Stimulated activated CD8-positive, alpha-beta memory T cell treated with anti-CD3 and anti-CD28 coated beads, Interleukin-7, amount 100 ng/mL, for 1 hour (primary cell): ENCODE data around the gene KHDRBS2.

Experiments
- DNase-seq, 2 donors: peaks; one replicate each; pipeline ENCODE4 v3.0.0-alpha.2; 2020; ENCODE audit warnings: low read depth in 2 of 2

KHDRBS2 gene

GRCh38 chr6:62285612-62286469 is at the start of gene KHDRBS2:
KHDRBS2 (minus strand) TSS chr6:62286225.
- DNase-seq: no peak

GRCh38 chr6:62328607-62329006 is 42.6 kb upstream of the KHDRBS2 start:
- no peak for DNase-seq

DNA sequence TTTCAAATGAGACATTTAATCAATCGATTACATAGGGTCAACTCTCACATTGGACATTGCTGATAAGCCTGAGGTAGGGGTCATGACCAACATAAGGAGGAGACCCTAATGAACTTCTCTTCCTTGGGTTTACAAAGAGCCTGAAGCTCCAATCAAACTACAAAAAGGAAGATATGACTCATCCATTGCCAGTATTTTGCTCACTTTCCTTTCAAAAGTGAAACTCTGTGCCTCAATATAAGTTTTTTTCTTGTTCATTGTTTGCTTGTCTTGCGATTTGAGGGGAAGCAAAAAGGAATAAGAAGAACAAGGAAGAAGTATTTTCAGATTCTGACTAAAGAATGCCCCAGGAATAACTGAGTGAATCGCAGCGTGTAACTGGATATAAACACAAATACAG is 38.8 kb upstream of the KHDRBS2 start:
- no peak for DNase-seq

- DNase-seq: no peak
Observed at GRCh38 chr6:62323818-62324431, 37.9 kb upstream of the KHDRBS2 start.

DNA sequence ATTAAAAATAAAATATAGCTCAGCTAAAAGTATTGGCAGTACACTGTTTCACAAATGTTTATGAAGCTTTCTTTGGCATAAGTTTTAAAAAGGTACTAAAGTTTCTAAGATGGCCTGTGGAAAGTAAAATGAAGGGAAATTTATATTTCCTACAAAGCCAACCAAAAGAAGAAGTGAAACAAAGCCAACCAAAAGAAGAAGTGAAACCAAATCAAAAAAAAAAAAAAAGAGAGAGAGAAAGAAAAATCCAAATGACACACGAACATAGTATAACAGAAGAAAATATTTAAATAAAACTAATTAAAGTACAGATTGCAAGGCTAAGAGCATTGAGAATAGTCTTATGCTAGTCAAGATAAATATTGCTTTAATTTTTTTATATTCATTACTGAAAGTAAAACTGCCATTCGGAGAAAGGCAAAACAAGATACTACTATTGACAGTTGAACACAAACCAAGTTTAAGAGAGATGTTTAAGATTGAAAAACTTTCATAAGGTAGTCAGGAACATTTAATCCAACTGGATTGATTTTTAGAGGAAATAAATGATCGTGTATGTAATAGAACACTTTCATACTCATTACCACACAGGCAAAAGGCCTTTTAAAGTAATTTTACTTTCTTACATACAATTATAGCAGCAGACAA is 12.8 kb upstream of the KHDRBS2 start:
- no peak for DNase-seq

DNA sequence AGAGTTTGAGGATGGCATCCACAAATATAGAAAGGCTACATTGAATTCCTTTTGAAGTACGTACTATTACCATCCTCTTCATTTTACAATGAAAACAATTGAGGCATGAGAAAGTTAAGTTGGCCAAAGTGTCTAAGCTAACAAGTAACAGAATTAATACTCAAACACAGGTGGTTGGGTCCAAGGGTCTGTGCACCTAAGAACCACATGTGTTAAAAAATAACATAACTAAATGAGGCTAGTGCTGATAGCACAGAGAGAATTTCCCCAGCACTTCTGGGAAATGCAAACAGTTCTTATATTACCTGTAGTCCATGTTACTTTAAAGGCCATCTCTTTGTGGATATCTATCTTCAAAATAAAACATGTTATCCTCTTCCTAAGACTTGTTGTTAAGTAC is 10.5 kb upstream of the KHDRBS2 start:
- DNase-seq: no peak

- DNase-seq: no peak
Observed at GRCh38 chr6:62288974-62289373, 2.9 kb upstream of the KHDRBS2 start.

GRCh38 chr6:62288562-62288961 is 2.5 kb upstream of the KHDRBS2 start:
- no peak for DNase-seq

- no peak for DNase-seq
Observed at GRCh38 chr6:62286470-62286843, 432 bp upstream of the KHDRBS2 start.

DNA sequence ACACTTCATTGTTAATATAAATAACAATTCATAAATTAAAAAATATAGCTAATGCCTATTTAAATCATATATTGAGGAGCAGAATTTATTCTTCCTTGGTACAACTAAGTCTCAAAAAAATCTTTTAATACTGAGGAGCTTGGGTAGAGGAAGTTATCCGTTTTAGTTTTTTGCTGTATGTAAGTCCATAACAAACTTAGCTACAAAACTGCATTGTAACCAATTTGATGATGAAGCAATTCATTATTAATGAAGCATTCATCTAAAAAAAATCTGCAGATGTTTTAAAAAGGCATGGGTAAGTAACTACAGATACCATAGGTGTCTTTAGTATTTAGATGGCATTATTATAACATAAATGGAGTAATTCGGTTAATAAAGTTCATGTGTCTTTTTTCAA is 1.3 kb downstream of the KHDRBS2 start:
- no peak for DNase-seq

- DNase-seq: no peak
Observed at GRCh38 chr6:62283796-62284411, 2.1 kb downstream of the KHDRBS2 start.

GRCh38 chr6:62283365-62283764 is 2.7 kb downstream of the KHDRBS2 start:
- no peak for DNase-seq

DNA sequence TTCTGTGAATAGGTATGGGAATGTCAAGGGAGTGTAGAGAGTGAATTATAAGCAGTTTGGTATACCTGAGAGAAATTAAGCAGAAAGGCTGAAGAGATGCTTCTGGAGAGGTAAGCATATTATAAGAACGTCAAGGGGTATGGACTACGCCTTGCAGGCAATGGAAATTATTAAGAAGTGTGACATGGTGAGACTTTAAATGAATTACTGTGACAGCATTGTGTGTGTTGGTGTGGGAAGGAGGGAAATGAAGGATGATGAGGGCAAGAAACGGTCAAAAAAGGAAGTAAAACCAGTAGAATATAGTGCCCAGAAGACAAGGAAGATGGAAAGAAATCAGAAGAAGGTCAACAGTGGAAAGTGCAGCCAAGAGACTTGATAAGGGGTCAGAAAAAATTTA is 5.9 kb downstream of the KHDRBS2 start:
- no peak for DNase-seq

DNA sequence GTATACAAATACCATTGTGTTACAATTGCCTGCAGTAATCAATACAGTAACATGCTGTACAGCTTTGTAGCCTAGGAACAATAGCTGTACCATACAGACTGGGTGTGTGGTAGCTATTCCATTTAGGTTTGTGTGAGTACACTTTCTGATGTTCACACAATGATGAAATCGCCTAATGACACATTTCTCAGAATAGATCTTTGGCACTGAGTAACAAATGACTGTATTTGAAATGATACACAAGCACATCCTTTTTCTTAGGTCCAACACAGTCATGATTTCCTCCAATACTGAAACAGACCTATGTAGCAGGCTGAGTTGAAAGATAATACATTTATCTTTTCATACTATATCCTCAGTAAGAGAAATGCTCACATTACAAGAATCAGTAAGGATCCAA is 13.9 kb downstream of the KHDRBS2 start:
- no peak for DNase-seq

- DNase-seq: no peak
Observed at GRCh38 chr6:62265906-62266525, 20.0 kb downstream of the KHDRBS2 start.

GRCh38 chr6:62262283-62262682 is 23.7 kb downstream of the KHDRBS2 start:
- no peak for DNase-seq

DNA sequence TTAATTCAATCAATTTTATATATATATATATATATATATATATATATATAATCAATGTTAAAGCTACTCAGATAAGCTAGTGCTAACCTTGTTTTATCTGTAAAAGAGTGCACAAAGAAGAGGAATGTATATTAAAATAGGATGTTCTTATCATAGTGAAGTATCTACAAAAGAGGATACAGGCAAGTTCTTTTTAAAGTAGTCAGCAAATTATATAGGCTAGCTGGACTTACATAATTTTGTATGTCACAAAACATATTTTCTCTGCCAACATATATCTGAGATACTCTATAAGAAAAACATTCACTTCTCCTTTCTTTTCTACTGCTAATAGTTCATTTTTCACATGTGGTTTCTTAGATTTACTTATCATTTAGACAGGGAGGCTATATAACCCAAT is 39.9 kb downstream of the KHDRBS2 start:
- no peak for DNase-seq

GRCh38 chr6:62236784-62237183 is 49.2 kb downstream of the KHDRBS2 start:
- no peak for DNase-seq

GRCh38 chr6:62229231-62229630 is 56.8 kb downstream of the KHDRBS2 start:
- DNase-seq: no peak

DNA sequence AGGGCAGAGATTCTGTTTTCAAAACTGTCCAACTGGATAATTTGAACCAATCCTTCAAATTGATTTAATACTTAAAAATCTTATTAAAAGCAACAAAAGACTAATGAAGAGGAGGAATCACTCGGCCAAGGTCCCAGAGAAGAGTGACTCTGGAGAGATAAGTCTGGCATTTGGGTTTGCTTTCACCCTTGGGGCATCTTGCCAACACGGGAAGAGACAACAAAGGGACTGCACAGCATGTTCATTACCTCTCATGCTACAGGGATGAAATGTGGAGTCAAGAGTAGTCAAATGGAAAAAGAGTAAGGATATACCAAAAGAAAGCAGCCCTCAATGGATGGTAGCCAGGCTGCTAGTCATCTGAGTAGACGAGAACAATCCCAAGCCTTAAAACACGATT is 68.2 kb downstream of the KHDRBS2 start:
- no peak for DNase-seq

GRCh38 chr6:62202078-62202477 is 83.9 kb downstream of the KHDRBS2 start:
- DNase-seq: no peak

GRCh38 chr6:62192593-62192992 is 93.4 kb downstream of the KHDRBS2 start:
- no peak for DNase-seq
